ENCODE data around the gene SPPL2B. TPM values are rescaled to one million over a fixed set of nuclear protein-coding genes. Genes with fewer than 3 reads are reported as not detected.

The SPPL2B gene
- polyA plus RNA-seq, 1 experiment = 9.9 TPM

DNA sequence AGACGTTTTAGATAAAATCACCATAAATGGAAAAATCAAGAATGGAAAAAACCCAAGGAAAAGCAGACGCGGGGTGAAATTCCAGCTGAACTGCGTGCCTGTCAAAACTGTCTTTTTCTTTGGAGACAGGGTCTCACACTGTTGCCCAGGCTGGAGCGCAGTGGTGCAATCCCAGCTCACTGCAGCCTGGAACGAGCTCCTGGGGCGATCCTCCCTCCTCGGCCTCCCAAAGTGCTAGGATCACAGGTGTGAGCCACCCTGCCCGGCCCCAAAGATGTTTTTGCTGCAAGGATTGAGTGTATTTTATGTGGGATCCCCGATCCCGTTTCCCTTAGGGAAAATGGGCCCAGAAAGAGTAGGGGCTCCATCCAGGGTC is 45.6 kb upstream of the SPPL2B start:
- Histone ChIP-seq H3K27ac (ENCODE audit: low read depth, low read length) (no peak overlapping the region), H3K4me3 (ENCODE audit: low read depth, low read length) (no peak overlapping the region), H3K9me3 (ENCODE audit: control insufficient read depth, insufficient read depth, low read length) (peaks cover 4% of the 10 kb centered on the region; the same call in 1 of the 2 replicates), H3K27me3 (ENCODE audit: control insufficient read depth, insufficient read depth, low read length) (peaks cover 11% of the 10 kb centered on the region)
- DNase-seq (ENCODE audit: low read depth, low spot score) = no peak
- ChIA-PET POLR2A (interaction anchor here (1.3 kb wide), 1 partner anchor 12 kb away, joined by 3 read pairs; no protein-coding TSS in a partner anchor), CTCF (no interaction called here)
- TF ChIP-seq, protein P1, sequence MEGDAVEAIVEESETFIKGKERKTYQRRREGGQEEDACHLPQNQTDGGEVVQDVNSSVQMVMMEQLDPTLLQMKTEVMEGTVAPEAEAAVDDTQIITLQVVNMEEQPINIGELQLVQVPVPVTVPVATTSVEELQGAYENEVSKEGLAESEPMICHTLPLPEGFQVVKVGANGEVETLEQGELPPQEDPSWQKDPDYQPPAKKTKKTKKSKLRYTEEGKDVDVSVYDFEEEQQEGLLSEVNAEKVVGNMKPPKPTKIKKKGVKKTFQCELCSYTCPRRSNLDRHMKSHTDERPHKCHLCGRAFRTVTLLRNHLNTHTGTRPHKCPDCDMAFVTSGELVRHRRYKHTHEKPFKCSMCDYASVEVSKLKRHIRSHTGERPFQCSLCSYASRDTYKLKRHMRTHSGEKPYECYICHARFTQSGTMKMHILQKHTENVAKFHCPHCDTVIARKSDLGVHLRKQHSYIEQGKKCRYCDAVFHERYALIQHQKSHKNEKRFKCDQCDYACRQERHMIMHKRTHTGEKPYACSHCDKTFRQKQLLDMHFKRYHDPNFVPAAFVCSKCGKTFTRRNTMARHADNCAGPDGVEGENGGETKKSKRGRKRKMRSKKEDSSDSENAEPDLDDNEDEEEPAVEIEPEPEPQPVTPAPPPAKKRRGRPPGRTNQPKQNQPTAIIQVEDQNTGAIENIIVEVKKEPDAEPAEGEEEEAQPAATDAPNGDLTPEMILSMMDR (IDR thresholded peaks at IDR 0.05; ENCODE audit: low read depth, low read length) = no peak

GRCh38 chr19:2283835-2284507 is 44.5 kb upstream of the SPPL2B start:
- ChIA-PET CTCF (interaction anchor here (1.2 kb wide), 1 partner anchor 10 kb away, joined by 5 read pairs; no protein-coding TSS in a partner anchor), POLR2A (no interaction called here)

DNA sequence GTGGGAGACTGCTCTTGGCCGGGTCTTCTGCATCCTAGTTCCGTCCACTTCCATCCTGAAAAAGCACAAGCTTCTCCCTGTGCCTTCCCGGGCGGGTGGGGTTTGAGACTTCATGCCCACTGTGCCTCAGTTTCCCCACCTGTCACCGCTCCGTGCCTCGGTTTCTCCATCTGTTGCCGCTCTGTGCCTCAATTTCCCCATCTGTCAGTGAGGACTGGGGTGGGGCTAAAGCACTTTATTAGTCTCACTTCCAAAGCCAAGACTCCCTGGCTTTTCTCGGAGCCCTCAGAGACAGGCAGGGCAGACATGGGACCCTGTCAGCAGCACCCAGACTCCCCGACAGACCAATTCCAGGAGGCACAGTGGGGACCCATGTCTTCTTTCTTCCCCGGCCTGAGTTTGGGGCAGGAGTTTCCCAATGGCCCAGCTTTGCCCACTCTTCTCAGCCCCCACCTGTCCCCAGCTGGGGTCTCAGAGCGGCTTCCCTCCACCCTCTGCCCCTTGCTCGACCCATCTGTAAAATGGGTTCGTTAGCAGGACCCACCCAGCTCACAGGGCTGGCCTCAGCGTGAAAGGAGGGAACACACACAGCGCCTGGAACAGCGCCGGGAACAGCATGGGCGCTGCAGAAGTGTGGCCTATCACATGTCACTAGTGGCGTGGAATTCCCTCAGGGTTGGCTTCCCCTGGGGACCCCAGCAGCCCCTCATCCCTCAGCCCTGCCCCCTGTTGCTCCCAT is 41.9 kb upstream of the SPPL2B start:
- Histone ChIP-seq H3K9me3 (ENCODE audit: control insufficient read depth, insufficient read depth, low read length) (peaks cover 4% of the 10 kb centered on the region; the same call in 1 of the 2 replicates), H3K4me3 (ENCODE audit: low read depth, low read length) (no peak overlapping the region), H3K27ac (ENCODE audit: low read depth, low read length) (no peak overlapping the region), H3K27me3 (ENCODE audit: control insufficient read depth, insufficient read depth, low read length) (peaks cover 39% of the 10 kb centered on the region)
- TF ChIP-seq, protein P1 (IDR thresholded peaks at IDR 0.05; ENCODE audit: low read depth, low read length) = no peak
- no peak for DNase-seq (ENCODE audit: low read depth, low spot score)
- ChIA-PET CTCF (no interaction called here), POLR2A (interaction anchor here (0.5 to 1.8 kb wide), 2 partner anchors 8 to 220 kb away, joined by 3 to 6 read pairs; no protein-coding TSS in a partner anchor)

More at GRCh38 chr19:2283835-2284507, 44.5 kb upstream of the SPPL2B start:
- no peak overlapping the region for H3K4me3 ChIP-seq (ENCODE audit: low read depth, low read length)
- peaks cover 4% of the 10 kb centered on the region; the same call in 1 of the 2 replicates for H3K9me3 ChIP-seq (ENCODE audit: control insufficient read depth, insufficient read depth, low read length)
- no peak overlapping the region for H3K27ac ChIP-seq (ENCODE audit: low read depth, low read length)
- DNase-seq (ENCODE audit: low read depth, low spot score) = no peak
- TF ChIP-seq, protein P1 (IDR thresholded peaks at IDR 0.05; ENCODE audit: low read depth, low read length) = no peak
- peaks cover 21% of the 10 kb centered on the region for H3K27me3 ChIP-seq (ENCODE audit: control insufficient read depth, insufficient read depth, low read length)

DNA sequence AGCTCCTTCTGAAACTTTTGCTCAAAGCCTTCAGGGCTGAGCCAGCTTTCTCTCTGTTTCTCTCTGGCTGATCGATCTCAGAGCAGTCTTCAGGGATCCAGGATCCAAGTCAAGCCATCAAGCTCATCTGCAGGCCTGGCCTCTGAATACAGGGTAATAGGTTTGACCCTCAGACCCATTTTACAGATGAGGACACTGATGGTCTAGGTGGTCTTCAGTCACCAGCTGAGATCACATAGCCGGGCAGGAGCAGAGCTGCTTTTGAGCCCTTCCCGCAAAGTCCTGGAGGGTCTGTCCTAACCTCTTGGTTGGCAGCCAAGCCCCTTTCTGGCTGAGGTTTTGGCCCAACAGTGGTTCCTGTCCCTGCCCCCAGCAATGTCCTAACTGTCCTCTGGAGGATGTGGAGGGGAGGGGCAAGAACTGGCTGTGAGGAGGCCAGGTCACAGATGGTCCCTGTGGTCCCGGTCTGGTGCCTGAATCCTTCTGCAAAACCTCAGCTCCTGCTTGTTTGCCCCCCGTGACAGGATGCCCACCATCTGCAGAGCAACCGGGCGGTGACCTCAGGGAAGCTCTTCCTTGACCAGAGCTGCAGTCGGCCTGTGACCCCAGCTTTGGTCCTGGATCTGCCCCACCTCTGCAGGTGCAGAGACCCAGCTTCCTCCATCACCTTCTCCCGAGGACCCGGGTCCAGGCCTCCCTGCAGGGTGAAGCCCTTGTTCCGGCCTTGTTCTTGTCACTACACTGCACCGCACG is 40.7 kb upstream of the SPPL2B start:
- ChIA-PET POLR2A (no interaction called here), CTCF (no interaction called here)
- H3K27ac ChIP-seq (ENCODE audit: low read depth, low read length) = no peak overlapping the region
- TF ChIP-seq, protein P1 (IDR thresholded peaks at IDR 0.05; ENCODE audit: low read depth, low read length) = no peak
- H3K4me3 ChIP-seq (ENCODE audit: low read depth, low read length) = no peak overlapping the region
- H3K27me3 ChIP-seq (ENCODE audit: control insufficient read depth, insufficient read depth, low read length) = peaks cover 44% of the 10 kb centered on the region
- DNase-seq (ENCODE audit: low read depth, low spot score) = no peak
- H3K9me3 ChIP-seq (ENCODE audit: control insufficient read depth, insufficient read depth, low read length) = peaks cover 4% of the 10 kb centered on the region; the same call in 1 of the 2 replicates
